ENCODE measurements around the gene UGT1A6.
"Not testable (repeated sequence)": the region's sequence is repeated elsewhere in the genome, so short reads cannot be mapped to it uniquely, and the experiment has no call there.

The UGT1A6 gene

GRCh38 chr2:233736868-233737653 is 44.4 kb downstream of the UGT1A6 start:
- not testable (repeated sequence) for DNase-seq

- no peak for DNase-seq
Observed at GRCh38 chr2:233740870-233741269, 48.2 kb downstream of the UGT1A6 start.

DNA sequence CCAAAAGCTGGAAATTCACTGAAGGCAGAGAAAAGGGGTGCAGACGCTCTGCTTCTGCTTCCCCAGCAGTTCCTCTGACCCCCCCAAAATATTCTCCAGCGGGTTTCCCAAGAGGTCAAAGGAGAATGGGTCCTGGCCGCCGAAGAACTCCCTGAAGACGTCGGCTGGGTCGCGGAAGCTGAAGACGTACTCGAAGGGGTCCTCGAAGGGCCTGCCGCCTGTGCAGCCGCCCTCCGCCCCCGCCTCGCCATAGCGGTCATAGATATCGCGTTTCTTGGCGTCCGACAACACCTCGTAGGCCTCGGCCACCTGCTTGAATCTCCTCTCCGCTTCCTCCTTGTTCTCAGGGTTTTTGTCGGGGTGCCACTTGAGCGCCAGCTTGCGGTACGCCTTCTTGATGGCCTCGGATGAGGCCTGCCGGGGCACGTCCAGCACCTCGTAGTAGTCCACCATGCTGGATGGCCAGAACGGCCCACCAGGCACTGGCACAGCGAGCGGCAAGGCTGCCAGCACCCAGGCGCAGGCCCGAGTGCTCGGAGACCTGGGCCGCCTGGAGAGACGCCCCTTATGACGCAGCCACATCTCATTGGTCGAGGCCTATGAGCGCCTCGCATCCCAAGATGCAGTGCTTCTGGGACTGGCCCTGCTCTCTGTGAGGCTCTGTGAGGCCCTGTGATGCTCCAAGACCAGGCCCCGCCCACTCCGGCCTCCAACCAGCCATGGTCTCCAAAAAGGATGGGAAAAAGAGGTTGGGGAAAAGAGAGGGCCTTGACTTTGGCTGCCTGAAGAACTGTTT is 51.0 kb downstream of the UGT1A6 start:
- DNase-seq: no peak

DNA sequence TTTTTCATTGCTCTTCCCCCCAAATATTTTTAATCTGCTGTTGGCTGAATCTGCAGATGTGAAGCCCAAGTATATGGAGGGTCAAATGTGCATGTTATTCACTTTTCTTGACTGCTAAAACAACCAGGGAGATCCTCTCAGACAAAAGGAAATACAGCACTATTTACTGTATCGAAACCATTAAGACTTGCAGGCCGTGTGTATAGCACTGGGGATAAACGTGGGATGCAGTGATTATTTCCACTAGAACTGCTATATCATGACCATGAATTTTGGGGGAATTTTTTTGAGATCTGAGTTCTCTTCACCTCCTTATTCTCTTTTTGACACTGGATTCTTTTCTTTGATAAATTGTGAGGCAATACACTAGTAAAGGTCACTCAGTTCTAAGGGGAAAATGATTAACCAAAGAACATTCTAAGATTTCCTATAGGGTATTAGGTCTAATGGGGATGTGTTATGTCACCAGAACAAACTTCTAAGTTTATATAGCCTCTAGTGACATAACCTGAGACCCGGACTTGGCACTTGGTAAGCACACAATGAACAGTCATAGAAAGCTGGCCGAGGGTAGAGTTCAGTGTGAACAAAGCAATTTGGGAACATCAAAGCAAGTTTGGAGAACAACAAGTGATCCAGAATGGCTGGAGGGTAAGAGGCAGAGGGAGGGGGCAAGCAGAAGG is 52.5 kb downstream of the UGT1A6 start:
- DNase-seq: no peak

DNA sequence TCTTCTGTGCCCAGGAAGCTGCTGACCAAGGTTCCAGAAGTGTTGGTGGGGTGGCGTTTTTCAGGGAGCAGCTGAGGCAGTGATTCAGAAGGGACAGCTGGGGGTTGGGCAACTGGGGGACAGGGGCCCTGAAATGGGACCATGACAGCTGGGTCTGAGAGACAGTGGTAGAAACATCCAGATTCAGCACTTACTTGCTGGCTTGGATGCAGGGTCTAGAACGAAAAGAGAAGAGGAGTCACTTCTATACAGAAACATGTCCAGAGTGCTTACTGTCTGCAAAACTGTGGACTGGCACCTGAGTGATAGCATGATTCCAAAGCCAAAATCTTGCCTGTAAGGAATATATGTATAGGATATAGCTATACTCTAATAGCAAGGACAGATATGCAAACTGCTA is 53.1 kb downstream of the UGT1A6 start:
- not testable (repeated sequence) for DNase-seq

- DNase-seq: no peak
Observed at GRCh38 chr2:233746475-233747282, 54.0 kb downstream of the UGT1A6 start.

- no peak for DNase-seq
Observed at GRCh38 chr2:233747283-233747544, 54.5 kb downstream of the UGT1A6 start.

DNA sequence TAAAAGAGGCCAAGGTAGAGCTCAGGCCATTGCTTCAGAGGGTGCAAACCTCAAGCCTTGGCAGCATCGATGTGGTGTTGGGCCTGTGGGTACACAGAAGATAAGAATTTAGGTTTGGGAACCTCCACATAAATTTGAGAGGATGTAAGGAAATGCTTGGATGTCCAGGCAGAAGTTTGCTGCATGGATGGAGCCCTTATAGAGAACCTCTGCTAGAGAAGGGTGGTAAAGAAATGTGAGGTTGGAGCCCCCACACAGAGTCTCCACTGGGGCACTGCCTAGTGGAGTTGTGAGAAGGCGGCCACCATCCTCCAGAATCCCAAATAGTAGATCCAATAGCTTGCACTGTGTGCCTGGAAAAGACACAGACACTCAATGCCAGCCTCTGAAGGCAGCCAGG is 58.0 kb downstream of the UGT1A6 start:
- not testable (repeated sequence) for DNase-seq

- not testable (repeated sequence) for DNase-seq
Observed at GRCh38 chr2:233751212-233752009, 58.7 kb downstream of the UGT1A6 start.

- no peak for DNase-seq
Observed at GRCh38 chr2:233754872-233755611, 62.4 kb downstream of the UGT1A6 start.

DNA sequence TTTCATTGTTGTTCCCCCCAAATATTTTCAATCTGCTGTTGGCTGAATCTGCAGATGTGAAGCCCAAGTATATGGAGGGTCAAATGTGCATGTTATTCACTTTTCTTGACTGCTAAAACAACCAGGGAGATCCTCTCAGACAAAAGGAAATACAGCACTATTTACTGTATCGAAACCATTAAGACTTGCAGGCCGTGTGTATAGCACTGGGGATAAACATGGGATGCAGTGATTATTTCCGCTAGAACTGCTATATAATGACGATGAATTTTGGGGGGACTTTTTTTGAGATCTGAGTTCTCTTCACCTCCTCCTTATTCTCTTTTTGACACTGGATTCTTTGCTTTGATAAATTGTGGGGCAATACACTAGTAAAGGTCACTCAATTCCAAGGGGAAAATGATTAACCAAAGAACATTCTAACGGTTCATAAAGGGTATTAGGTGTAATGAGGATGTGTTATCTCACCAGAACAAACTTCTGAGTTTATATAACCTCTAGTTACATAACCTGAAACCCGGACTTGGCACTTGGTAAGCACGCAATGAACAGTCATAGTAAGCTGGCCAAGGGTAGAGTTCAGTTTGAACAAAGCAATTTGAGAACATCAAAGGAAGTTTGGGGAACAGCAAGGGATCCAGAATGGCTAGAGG is 63.9 kb downstream of the UGT1A6 start:
- DNase-seq: no peak

- DNase-seq: no peak
Observed at GRCh38 chr2:233758141-233758540, 65.5 kb downstream of the UGT1A6 start.

DNA sequence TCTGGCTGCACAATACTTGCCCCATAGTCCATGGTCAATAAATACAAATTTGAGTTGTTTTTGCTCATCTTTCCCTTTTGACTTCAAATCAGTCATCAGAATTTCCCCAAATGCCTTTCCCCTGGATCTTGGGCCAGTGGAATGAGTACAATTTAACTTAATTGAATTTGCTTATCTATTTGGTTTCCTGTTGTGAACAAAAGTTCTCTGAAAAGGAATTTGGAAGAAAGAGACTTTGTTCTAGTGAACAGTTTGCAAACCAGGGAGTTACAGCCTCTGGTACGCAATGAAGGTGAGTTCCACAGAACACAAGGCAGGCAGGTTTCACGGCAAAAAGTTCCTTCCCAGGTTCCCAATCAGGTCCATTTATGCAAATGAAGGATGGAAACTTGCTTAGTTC is 66.2 kb downstream of the UGT1A6 start:
- DNase-seq: no peak

- DNase-seq: no peak
Observed at GRCh38 chr2:233760043-233760442, 67.4 kb downstream of the UGT1A6 start, which contains the start of gene UGT1A1. UGT1A1 (plus strand) TSS chr2:233760270; CDS start chr2:233760288, 18 bp downstream.

DNA sequence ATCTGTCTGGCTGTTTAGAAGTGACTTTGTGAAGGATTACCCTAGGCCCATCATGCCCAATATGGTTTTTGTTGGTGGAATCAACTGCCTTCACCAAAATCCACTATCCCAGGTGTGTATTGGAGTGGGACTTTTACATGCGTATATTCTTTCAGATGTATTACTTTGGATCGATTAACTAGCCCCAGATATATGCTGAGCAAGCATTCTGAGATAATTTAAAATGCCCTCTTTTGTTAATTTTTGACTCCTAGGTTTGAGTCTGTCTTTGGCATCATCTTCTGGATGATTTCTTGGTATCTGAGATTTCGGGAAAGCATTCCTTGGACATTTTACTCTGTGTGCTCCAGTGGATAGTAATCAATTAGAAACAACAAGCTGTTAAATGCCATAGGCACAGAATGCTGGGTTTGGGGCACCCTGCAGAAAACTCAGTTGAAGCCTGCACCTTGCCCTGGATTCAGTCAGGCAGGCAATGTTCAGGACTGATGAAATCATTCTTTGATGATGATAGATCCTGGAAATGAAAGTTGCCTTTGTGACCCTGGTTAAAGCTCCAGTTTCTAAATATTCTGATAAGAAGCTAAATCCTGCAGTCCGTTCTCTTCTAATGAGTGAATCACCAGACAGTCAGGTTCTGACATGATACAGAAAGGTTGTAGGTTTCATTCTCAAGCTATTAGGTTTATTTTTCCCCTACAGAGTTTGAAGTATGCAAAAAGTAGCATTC is 68.5 kb downstream of the UGT1A6 start:
- no peak for DNase-seq

GRCh38 chr2:233764264-233764663 is 71.6 kb downstream of the UGT1A6 start:
- DNase-seq: no peak

- DNase-seq: no peak
Observed at GRCh38 chr2:233764761-233765160, 72.1 kb downstream of the UGT1A6 start.

GRCh38 chr2:233766416-233766815 is 73.7 kb downstream of the UGT1A6 start:
- no peak for DNase-seq

DNA sequence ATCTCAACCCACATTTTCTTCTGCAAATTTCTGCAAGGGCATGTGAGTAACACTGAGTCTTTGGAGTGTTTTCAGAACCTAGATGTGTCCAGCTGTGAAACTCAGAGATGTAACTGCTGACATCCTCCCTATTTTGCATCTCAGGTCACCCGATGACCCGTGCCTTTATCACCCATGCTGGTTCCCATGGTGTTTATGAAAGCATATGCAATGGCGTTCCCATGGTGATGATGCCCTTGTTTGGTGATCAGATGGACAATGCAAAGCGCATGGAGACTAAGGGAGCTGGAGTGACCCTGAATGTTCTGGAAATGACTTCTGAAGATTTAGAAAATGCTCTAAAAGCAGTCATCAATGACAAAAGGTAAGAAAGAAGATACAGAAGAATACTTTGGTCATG is 75.4 kb downstream of the UGT1A6 start:
- DNase-seq: no peak

GRCh38 chr2:233769260-233769659 is 76.6 kb downstream of the UGT1A6 start:
- DNase-seq: no peak

Measured in NK-92 treated with Interleukin-12 subunit alpha and Interleukin-12 subunit beta, amount 100 ng/mL, for 24 hours (cell line).